Testis (tissue), 3 donors: ENCODE data around the gene LNPEP. TPM values are rescaled to one million over a fixed set of nuclear protein-coding genes. Genes with fewer than 3 reads are reported as not detected.

Source experiments
- DNase-seq: peaks from one replicate; pipeline ENCODE4 v3.0.0-alpha.2; 2019
- H3K27ac ChIP-seq, 2 donors: fragments of 200-600 bp; sonication (generic); one replicate each; pipeline ENCODE4 v1.5.1; 2019
- H3K27me3 ChIP-seq: fragments of 200-600 bp; sonication (generic); one replicate; pipeline ENCODE4 v1.5.1; 2019
- H3K36me3 ChIP-seq: fragments of 200-600 bp; sonication (generic); one replicate; pipeline ENCODE4 v1.5.1; 2017; ENCODE audit warnings: low read depth; ENCODE audit errors: missing control alignments
- H3K4me1 ChIP-seq: fragments of 200-600 bp; sonication (generic); one replicate; pipeline ENCODE4 v1.5.1; 2019
- H3K4me3 ChIP-seq, 2 donors: fragments of 200-600 bp; sonication (generic); one replicate each; pipeline ENCODE4 v1.5.1; 2017 to 2019
- H3K9me3 ChIP-seq: fragments of 200-600 bp; sonication (generic); one replicate; pipeline ENCODE4 v1.5.1; 2017
- CTCF ChIP-seq, 3 experiments: fragments of 450-650 bp in 2 of 3; fragments of 200-600 bp in 1 of 3; sonication (generic) in 1 of 3; IDR thresholded peaks; one replicate each; pipeline ENCODE4 v1.5.1; 2016 to 2019; ENCODE audit warnings: antibody characterized with exemption in 3 of 3, mild to moderate bottlenecking in 2 of 3, moderate library complexity in 1 of 3
- POLR2A ChIP-seq: fragments of 450-650 bp; IDR thresholded peaks from one replicate; pipeline ENCODE4 v1.6.1; 2017; ENCODE audit warnings: antibody characterized with exemption, mild to moderate bottlenecking, moderate library complexity
- WGBS, 2 donors: methylation state at CpG; one replicate each; pipeline ENCODE4 v1.1.5; 2018; 5-methylcytosine and 5-hydroxymethylcytosine counted together
- intact Hi-C: fragments of 100-400 bp; cut with DNase I; formaldehyde crosslinking; loops from one replicate; pipeline ENCODE4 v1.15.1; 2023; ENCODE audit warnings: low total_unique reads
- polyA plus RNA-seq: library from polyadenylated mRNA; stranded (reverse); fragments of 350-450 nt; fragmentation: Illumina TruSeq; extraction: RNeasy Lipid Tissue Mini Kit (QIAGEN cat#74804); gene quantifications from one replicate; pipeline ENCODE4 v1.2.3, GENCODE V29; 2014; ENCODE audit warnings: low read depth, low replicate concordance; ENCODE audit not compliant: insufficient read depth
- total RNA-seq, 2 donors: library from RNA; depleted of rRNA; stranded (reverse); fragments of >200 nt; gene quantifications; one replicate each; pipeline ENCODE4 v1.2.3, GENCODE V29; 2016

The LNPEP gene
- total and polyA plus RNA-seq, 3 donors from 2014 or later, result 10.9 to 33.1 (median 28.0) TPM

GRCh38 chr5:96990102-96990501 is 54.2 kb downstream of the LNPEP start:
- Histone ChIP-seq H3K9me3 (no peaks in the 10 kb centered on the region), H3K36me3 (no peaks in the 10 kb centered on the region), H3K27me3 (no peaks in the 10 kb centered on the region), H3K4me3 (no peak overlapping the region), H3K27ac (no peak overlapping the region), H3K4me1 (no peaks in the 10 kb centered on the region)
- no peak for DNase-seq
- 90 to 97% methylated on average over 4 of the region's 4 CpGs for WGBS, 2 donors
- intact Hi-C loops, result no loop called here
- TF ChIP-seq POLR2A (no peak), CTCF (IDR thresholded peaks at IDR 0.05) (no peak)

- Histone ChIP-seq H3K4me1 (no peaks in the 10 kb centered on the region), H3K36me3 (no peaks in the 10 kb centered on the region), H3K9me3 (no peaks in the 10 kb centered on the region), H3K27ac (no peak overlapping the region), H3K4me3 (no peak overlapping the region), H3K27me3 (no peaks in the 10 kb centered on the region)
- no peak for TF ChIP-seq POLR2A
- no peak for TF ChIP-seq CTCF (IDR thresholded peaks at IDR 0.05)
- intact Hi-C loops, result no loop called here
- DNase-seq, result no peak
These were observed 55.8 kb downstream of the LNPEP start for GRCh38 chr5:96991708-96992107.

- no peak overlapping the region for H3K27ac ChIP-seq
- no peaks in the 10 kb centered on the region for H3K4me1 ChIP-seq
- TF ChIP-seq POLR2A (no peak), CTCF (IDR thresholded peaks at IDR 0.05) (no peak)
- H3K27me3 ChIP-seq, result no peaks in the 10 kb centered on the region
- no peaks in the 10 kb centered on the region for H3K9me3 ChIP-seq
- H3K36me3 ChIP-seq, result no peaks in the 10 kb centered on the region
- DNase-seq, result no peak
- 96 to 97% methylated on average over 2 of the region's 2 CpGs for WGBS, 2 donors
- H3K4me3 ChIP-seq, result no peak overlapping the region
- intact Hi-C loops, result no loop called here
These were observed 57.9 kb downstream of the LNPEP start for GRCh38 chr5:96993760-96994159.

- no peaks in the 10 kb centered on the region for H3K27me3 ChIP-seq
- no peaks in the 10 kb centered on the region for H3K4me1 ChIP-seq
- no peak overlapping the region for H3K27ac ChIP-seq
- H3K36me3 ChIP-seq, result no peaks in the 10 kb centered on the region
- WGBS, 2 donors, result 95 to 100% methylated on average over 3 of the region's 3 CpGs
- intact Hi-C loops, result no loop called here
- H3K4me3 ChIP-seq, result no peak overlapping the region
- TF ChIP-seq CTCF (IDR thresholded peaks at IDR 0.05), result no peak
- TF ChIP-seq POLR2A, result no peak
- DNase-seq, result no peak
- H3K9me3 ChIP-seq, result no peaks in the 10 kb centered on the region
These were observed 58.6 kb downstream of the LNPEP start for GRCh38 chr5:96994493-96994892.

- no peak for DNase-seq
- no peaks in the 10 kb centered on the region for H3K9me3 ChIP-seq
- H3K27ac ChIP-seq, result no peak overlapping the region
- no peak overlapping the region for H3K4me3 ChIP-seq
- no peak for TF ChIP-seq CTCF (IDR thresholded peaks at IDR 0.05)
- no peak for TF ChIP-seq POLR2A
- no peaks in the 10 kb centered on the region for H3K36me3 ChIP-seq
- no peaks in the 10 kb centered on the region for H3K4me1 ChIP-seq
- intact Hi-C loops, result no loop called here
- 80 to 81% methylated on average over 3 of the region's 3 CpGs for WGBS, 2 donors
- no peaks in the 10 kb centered on the region for H3K27me3 ChIP-seq
These were observed 59.5 kb downstream of the LNPEP start for GRCh38 chr5:96995419-96995818.
